CD4-positive, alpha-beta T cell treated with Interleukin-10 for 1 hour (primary cell): Measurements from ENCODE around the gene NCSTN.

Source experiments
- DNase-seq: peaks from one replicate; pipeline ENCODE4 v3.0.0-alpha.2; 2020

NCSTN gene

GRCh38 chr1:160407839-160408801 is 64.9 kb downstream of the NCSTN start:
- no peak for DNase-seq
